KMS-11 (cell line): ENCODE data around the gene PLEKHF1.

ENCODE experiments used
- H2AFZ ChIP-seq: fragments of 200-600 bp; sonication (generic); 2 replicates; pipeline ENCODE4 v1.6.1; 2016; ENCODE audit warnings: antibody characterized with exemption, mixed run types, low read depth
- H3K27ac ChIP-seq: fragments of 200-600 bp; sonication (generic); 2 replicates; pipeline ENCODE4 v1.6.1; 2016; ENCODE audit warnings: mild to moderate bottlenecking, mixed run types
- H3K27me3 ChIP-seq: fragments of 200-600 bp; sonication (generic); 2 replicates; pipeline ENCODE4 v1.6.1; 2017; ENCODE audit warnings: mild to moderate bottlenecking, low read depth, mixed run types, moderate library complexity; ENCODE audit not compliant: insufficient read depth
- H3K36me3 ChIP-seq: fragments of 200-600 bp; sonication (generic); 2 replicates; pipeline ENCODE4 v1.6.1; 2017; ENCODE audit warnings: mild to moderate bottlenecking, mixed run types; ENCODE audit not compliant: insufficient read depth
- H3K4me1 ChIP-seq: fragments of 200-600 bp; sonication (generic); 2 replicates; pipeline ENCODE4 v1.6.1; 2016; ENCODE audit warnings: mild to moderate bottlenecking, low read depth, mixed run types; ENCODE audit not compliant: poor library complexity, severe bottlenecking
- H3K4me2 ChIP-seq: fragments of 200-600 bp; sonication (generic); 2 replicates; pipeline ENCODE4 v1.7.0; 2016; ENCODE audit warnings: mild to moderate bottlenecking, mixed run types
- H3K4me3 ChIP-seq: fragments of 200-600 bp; sonication (generic); IDR thresholded peaks from 2 replicates; pipeline ENCODE4 v1.6.1; 2017; ENCODE audit warnings: low read depth, low read length, mixed read lengths; ENCODE audit not compliant: insufficient read depth
- H3K79me2 ChIP-seq: fragments of 200-600 bp; sonication (generic); 2 replicates; pipeline ENCODE4 v1.6.1; 2016; ENCODE audit warnings: low read depth, mixed run types; ENCODE audit not compliant: insufficient read depth
- H3K9ac ChIP-seq: fragments of 200-600 bp; sonication (generic); 2 replicates; pipeline ENCODE4 v1.6.1; 2016; ENCODE audit warnings: mild to moderate bottlenecking, mixed run types
- H4K20me1 ChIP-seq: fragments of 200-600 bp; sonication (generic); 2 replicates; pipeline ENCODE4 v1.6.1; 2016; ENCODE audit warnings: mild to moderate bottlenecking, mixed run types; ENCODE audit not compliant: insufficient read depth
- CTCF ChIP-seq: fragments of 200-600 bp; sonication (generic); conservative IDR thresholded peaks from 2 replicates; pipeline ENCODE4 v1.6.1; 2017; ENCODE audit warnings: low read depth, mild to moderate bottlenecking, antibody characterized with exemption, low read length, moderate library complexity, mixed read lengths

Gene PLEKHF1, protein sequence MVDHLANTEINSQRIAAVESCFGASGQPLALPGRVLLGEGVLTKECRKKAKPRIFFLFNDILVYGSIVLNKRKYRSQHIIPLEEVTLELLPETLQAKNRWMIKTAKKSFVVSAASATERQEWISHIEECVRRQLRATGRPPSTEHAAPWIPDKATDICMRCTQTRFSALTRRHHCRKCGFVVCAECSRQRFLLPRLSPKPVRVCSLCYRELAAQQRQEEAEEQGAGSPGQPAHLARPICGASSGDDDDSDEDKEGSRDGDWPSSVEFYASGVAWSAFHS

DNA sequence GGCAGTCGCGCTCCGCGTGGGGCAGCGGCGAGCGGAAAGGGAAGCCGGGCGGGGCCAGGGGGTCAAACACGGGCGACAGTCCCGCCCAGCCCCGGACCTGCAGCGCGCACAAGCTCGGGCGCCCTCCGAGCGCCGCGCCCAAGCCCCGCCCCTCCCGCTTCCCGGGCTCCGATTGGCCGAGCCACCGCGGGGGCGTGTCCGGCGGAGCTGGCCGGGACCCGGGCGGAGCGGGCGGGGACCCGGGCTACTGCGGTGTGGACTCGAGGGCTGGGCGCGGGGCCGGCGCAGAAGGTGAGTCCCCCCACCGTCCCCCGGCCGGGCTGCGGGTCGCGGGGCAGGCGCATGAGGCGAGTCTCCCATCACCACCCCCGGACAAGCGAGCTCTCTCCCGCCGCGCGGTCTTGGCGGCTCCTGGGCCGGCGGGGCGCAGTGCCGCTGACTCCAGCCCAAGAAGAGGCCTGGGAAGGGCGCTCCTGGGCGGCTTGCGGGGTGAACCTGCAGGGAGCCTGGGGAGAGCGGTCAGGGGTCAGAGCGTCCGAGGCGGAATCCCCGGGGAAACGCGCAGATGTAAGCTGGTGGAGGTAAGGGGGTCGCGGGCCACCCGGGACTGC is at the start of gene PLEKHF1:
PLEKHF1 (plus strand) TSS at position 247 of the 611 bp plus-strand sequence. CDS start 8,379 bp downstream, outside the sequence.
- Histone ChIP-seq H3K27me3 (no peaks in the 10 kb centered on the region), H3K4me1 (no peaks in the 10 kb centered on the region), H3K4me2 (peak within 1 kb of the TSS; percentile 54), H2AFZ (peak within 1 kb of the TSS; percentile 69), H4K20me1 (no peaks in the 10 kb centered on the region), H3K79me2 (no peaks in the 10 kb centered on the region), H3K27ac (no peak within 1 kb of the TSS), H3K9ac (peak within 1 kb of the TSS; percentile 27; the same call in 1 of the 2 replicates), H3K4me3 (no peak within 1 kb of the TSS), H3K36me3 (no peaks in the 10 kb centered on the region)
- TF ChIP-seq CTCF: no peak

GRCh38 chr19:29615891-29616425 is 49.3 kb upstream of the PLEKHF1 start:
- Histone ChIP-seq H2AFZ (no peak overlapping the region), H4K20me1 (no peaks in the 10 kb centered on the region), H3K27ac (no peak overlapping the region), H3K79me2 (no peaks in the 10 kb centered on the region), H3K9ac (no peak overlapping the region), H3K4me3 (no peak overlapping the region), H3K27me3 (no peaks in the 10 kb centered on the region), H3K4me2 (no peak overlapping the region), H3K4me1 (no peaks in the 10 kb centered on the region), H3K36me3 (peaks cover 4% of the 10 kb centered on the region; the same call in 1 of the 2 replicates)
- TF ChIP-seq CTCF: no peak

- Histone ChIP-seq H2AFZ (no peak overlapping the region), H3K4me2 (no peak overlapping the region), H3K79me2 (no peaks in the 10 kb centered on the region), H3K4me1 (no peaks in the 10 kb centered on the region), H3K9ac (no peak overlapping the region), H4K20me1 (no peaks in the 10 kb centered on the region), H3K4me3 (no peak overlapping the region), H3K36me3 (peaks cover 4% of the 10 kb centered on the region; the same call in 1 of the 2 replicates), H3K27me3 (no peaks in the 10 kb centered on the region), H3K27ac (no peak overlapping the region)
- no peak for TF ChIP-seq CTCF
Measured at GRCh38 chr19:29616541-29616940, 48.7 kb upstream of the PLEKHF1 start.

GRCh38 chr19:29617366-29618266 is 47.6 kb upstream of the PLEKHF1 start:
- H3K27ac ChIP-seq: no peak overlapping the region
- no peaks in the 10 kb centered on the region for H3K27me3 ChIP-seq
- peaks cover 4% of the 10 kb centered on the region; the same call in 1 of the 2 replicates for H3K36me3 ChIP-seq
- H3K4me2 ChIP-seq: no peak overlapping the region
- no peak overlapping the region for H2AFZ ChIP-seq
- H3K79me2 ChIP-seq: no peaks in the 10 kb centered on the region
- no peaks in the 10 kb centered on the region for H3K4me1 ChIP-seq
- no peak for TF ChIP-seq CTCF
- H4K20me1 ChIP-seq: no peaks in the 10 kb centered on the region
- no peak overlapping the region for H3K4me3 ChIP-seq
- H3K9ac ChIP-seq: no peak overlapping the region
